Renal cortex interstitium (tissue), 11 donors: ENCODE data around the gene WBP1L. TPM values are rescaled to one million over a fixed set of nuclear protein-coding genes. Genes with fewer than 3 reads are reported as not detected.
"Not testable (repeated sequence)": the region's sequence is repeated elsewhere in the genome, so short reads cannot be mapped to it uniquely, and the experiment has no call there.

Experiments used
- DNase-seq, 11 donors: peaks; one replicate each; pipeline ENCODE4 v3.0.0-alpha.2; 2013; ENCODE audit warnings: low read depth in 9 of 11, low spot score in 4 of 11; ENCODE audit errors: extremely low read depth in 1 of 11
- polyA plus RNA-seq, 3 donors: library from polyadenylated mRNA; unstranded; fragments of 120-200 nt; gene quantifications; one replicate each; pipeline ENCODE4 v1.2.1, GENCODE V29; 2013; ENCODE audit not compliant: insufficient read length in 3 of 3

WBP1L gene
- polyA plus RNA-seq, 3 donors, result 40.9 to 48.8 (median 46.5) TPM

- no peak for DNase-seq
These were observed 27.9 kb upstream of the WBP1L start for GRCh38 chr10:102715880-102716279.

GRCh38 chr10:102716900-102717565, 26.7 kb upstream of the WBP1L start:
- not testable (repeated sequence) for DNase-seq

GRCh38 chr10:102718220-102718619, 25.5 kb upstream of the WBP1L start:
- peak in 9 of 11 donors; percentile 37 to 76 (median 58) for DNase-seq

- DNase-seq, result no peak
These were observed 23.4 kb upstream of the WBP1L start for GRCh38 chr10:102720337-102720736.

GRCh38 chr10:102720775-102721301, 22.9 kb upstream of the WBP1L start:
- no peak for DNase-seq

DNA sequence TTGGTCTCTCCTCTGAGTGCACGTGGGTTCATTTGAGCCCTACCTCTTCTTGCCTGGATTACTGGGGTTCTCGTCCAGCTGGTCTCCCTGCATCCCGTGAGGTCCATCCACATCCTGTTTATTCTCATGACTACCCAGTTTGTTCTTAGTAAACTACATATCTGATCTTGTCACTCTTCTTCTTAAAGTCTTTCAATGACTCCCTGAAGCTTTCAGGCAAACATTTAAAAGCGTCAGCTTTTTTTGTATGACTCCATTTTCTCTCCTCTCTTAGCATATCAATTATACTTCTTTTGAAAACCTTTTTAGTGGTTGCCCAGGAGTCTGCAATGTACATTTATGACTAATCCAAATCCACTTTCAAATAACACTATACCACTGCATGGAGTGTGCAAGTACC, 21.8 kb upstream of the WBP1L start:
- DNase-seq, result no peak

DNA sequence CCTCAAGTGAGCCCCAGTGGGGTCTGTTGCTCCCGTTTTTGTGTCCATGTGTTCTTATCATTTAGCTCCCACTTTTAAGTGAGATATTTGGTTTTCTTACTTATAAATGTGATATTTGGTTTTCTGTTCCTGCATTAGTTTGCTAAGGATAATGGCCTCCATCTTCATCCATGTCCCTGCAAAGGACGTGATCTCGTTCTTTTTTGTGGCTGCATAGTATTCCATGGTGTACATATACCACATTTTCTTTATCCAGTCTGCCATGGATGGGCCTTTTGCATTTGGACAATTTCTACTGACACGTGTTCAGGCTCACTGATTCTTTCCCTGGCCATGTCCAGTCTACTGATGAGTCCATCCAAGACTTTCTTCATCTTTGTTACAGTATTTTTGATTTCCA, 19.8 kb upstream of the WBP1L start:
- no peak for DNase-seq

- no peak for DNase-seq
These were observed 17.5 kb upstream of the WBP1L start for GRCh38 chr10:102726274-102726673.

DNA sequence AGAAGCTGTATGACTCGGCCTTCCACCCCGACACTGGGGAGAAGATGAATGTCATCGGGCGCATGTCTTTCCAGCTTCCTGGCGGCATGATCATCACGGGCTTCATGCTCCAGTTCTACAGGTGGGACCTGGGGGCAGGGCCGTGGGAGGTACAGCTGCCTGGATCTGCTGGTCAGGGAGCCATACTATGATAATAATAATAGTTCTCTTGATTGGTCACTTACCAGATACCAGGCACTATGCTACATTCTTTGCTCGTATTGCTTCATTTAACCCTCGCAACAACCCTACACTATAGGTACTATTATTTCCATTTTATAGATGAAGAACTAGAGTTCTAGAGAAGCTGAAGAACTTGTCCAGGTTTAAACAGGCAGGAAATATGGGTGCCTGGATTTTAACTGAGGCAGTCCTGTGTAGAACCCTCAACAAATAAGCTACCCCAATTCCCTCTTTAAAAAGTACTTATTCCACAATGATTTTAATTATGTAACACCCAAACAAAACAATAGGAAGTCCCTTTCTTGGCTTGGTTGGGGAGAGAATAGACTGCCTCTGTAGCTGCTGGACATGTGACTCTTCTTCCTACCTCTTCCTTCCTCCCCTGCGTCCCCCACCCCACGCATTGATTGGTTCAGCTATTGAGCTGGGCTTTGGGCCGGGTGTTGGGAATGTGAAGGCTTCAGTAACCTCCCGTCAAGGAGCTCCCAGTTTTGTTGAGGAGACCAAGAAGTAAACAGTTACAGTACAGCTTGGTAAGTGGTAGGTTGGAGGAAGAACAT, 16.5 kb upstream of the WBP1L start:
- no peak for DNase-seq

DNA sequence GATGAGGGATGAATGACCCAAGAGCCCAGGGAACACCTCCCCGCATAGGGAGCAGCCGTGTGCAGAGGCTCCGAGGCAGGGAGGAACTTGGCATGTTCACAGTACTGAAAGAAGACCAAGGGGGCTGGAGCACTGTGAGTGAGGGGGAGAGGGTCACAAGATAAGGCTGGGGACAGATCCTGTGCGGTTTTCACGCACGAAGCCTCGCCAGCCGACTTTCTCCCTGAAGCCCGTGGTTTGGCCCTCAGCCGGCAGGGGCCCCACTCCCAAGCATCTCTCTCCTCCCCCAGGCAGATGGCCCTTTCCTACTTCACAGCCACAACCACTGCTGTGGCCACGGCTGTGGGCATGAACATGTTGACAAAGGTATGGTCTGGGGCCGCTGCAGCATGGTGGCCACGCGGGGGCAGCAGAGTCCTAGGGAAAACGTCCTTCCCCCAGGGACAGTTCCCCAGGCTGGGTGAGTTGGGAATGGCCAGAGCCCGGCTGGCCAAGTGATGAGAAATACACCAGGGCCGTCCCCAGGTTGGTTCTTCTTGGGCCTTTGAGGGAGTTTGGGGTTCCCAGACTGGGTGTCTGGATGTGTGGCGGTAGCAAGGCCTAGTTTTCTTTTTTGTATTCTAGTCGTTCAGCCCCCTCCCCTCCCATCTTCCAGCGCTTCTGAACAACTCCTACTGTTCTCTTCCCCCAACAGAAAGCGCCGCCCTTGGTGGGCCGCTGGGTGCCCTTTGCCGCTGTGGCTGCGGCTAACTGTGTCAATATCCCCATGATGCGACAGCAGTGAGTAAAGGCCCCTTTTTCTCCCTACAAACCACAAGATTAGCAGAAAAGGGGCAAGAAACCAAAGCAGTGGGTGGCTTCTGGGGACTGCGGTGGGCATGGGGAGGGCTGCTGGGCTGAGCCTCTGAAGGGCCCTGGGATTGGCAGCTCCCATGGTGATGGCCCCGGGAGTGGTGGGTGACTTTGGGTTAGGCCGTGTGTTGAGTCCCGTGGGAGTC, 14.4 kb upstream of the WBP1L start:
- DNase-seq, result peak in 4 of 11 donors; percentile 56 to 74 (median 68)

DNA sequence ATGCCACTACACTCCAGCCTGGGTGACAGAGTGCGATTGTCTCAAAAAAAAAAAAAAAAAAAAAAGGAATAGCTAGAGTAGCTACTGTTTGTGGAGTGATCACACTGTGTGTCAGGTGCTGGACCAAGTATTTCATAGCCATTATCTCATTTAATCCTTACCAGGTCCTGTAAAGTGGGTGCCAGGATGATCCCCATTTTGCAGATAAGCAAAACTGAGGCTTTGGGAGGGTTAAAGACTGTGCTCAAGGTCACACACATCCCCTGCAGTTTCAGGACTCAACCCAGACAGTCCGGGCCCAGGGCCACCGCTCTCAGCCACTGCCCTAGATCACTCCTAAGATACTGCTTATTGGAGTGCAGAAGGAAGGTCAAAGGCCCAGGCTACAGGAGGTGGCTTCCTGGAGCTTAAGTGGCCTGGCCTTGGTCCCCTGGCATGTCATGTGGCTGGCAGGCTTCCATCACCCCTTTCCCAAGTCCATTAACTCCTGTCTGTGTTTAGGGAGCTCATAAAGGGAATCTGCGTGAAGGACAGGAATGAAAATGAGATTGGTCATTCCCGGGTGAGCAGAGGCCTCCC, 12.4 kb upstream of the WBP1L start:
- DNase-seq, result no peak

GRCh38 chr10:102732661-102733060, 11.1 kb upstream of the WBP1L start:
- DNase-seq, result no peak

DNA sequence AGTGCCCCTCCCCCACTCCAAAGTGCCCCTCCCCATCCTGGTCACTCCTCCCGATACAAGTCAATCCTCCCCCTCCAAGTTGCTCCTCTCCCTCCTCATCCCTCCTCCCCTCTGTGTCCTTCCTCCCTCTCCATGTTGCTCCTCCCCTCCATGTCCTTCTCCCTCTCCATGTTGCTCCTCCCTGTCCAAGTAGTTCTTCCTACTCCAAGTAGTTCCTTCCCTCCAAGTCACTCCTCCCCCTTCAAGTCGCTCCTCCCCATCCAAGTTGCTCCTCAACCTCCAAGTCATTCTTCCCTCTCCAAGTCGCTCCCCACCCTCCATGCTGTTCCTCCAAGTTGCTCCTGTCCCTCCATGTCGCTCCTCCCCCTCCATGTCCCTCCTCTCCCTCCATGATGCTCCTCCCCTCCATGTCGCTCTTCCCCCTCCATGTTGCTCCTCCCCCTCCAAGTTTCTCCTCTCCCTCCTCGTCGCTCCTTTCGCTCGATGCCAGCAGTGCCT, 8.6 kb upstream of the WBP1L start:
- DNase-seq, result no peak

DNA sequence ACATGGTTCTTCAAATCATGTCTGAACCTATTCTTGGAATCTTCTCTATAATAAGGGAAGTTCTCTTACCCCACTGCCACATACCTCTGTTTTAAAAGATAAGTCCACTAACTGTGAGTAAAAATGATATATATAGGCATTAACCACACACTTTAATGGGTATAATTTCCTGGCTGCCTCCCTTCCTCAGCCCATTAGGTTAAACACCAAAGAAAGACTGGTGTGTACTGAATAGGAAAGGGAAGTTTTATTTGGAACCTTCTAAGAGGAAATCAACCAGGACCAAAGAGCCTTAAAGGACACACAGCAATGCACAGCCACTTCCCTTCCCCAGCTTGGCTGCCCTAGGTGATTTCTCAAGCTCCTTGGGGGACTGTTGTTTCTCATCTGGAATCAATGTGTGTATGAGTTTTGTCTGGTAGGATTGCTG, 5.0 kb upstream of the WBP1L start:
- DNase-seq, result no peak

DNA sequence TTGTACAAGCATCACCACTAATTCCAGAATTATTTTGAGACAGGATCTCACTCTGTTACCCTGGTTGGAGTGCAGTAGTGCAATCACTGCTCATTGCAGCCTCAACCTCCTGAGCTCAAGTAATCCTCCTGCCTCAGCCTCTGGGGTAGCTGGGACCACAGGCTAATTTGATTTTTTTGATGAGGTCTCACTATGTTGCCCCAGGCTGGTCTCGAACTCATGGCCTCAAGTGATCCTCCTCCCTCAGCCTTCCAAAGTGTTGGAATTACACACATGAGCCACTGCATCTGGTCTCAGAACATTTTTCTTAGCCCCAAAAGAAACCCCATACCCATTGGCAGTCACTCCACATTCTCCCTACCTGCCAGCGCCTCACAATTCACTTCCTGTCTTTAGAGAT, 3.5 kb upstream of the WBP1L start:
- DNase-seq, result no peak

GRCh38 chr10:102741726-102742237, 2.0 kb upstream of the WBP1L start:
- no peak for DNase-seq

- not testable (repeated sequence) for DNase-seq
These were observed 1.4 kb upstream of the WBP1L start for GRCh38 chr10:102742313-102742712.

- DNase-seq, result no peak
These were observed 615 bp upstream of the WBP1L start for GRCh38 chr10:102743078-102743587.
